ENCODE measurements around the gene AHCYL1. TPM values are rescaled to one million over a fixed set of nuclear protein-coding genes. Genes with fewer than 3 reads are reported as not detected.

AHCYL1 gene
- total and polyA plus RNA-seq, 2 of the 8 experiments (the other 6 are each of a cell fraction or from before 2014, with no cell fraction given), result 64.5 to 95.9 TPM

DNA sequence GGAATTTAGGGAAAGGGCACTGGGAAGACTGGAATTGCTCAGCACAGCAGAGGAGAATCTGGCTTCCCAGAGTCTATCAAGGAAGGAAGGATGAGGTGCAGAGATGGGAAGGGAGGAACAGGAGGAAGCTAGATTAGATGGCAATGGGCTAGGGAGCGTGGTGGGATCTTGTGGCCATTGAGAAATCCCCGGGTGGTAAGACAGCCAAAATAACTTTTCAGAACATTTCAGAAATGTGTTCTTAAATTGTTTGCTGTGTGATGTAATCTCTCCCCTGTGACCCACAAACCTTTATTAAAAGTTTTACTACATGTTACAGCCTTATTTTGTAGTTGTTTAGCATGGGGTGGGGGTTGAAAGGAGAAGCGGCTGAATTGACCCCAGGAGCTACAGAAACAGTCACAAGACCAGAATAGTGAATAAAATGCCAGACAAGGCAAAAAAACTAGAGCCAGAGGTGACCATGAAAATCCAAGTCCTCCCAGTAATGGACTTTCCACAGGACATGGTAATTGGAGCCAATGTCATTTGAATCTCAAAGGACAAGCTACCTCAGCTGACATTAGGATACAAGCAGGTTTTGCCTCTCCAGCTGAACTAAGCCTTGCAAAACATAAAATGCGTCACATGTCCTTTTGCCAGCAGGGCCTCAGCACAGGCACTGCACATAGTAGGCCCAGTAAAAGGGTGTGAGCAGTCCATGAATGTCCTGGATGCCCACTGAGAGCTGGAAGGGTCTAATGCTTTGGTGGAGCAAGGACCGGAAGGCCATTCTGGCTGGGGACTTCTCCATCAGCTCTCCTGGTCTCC is 980 bp upstream of the AHCYL1 start (continued):
- TF ChIP-seq, protein P1, sequence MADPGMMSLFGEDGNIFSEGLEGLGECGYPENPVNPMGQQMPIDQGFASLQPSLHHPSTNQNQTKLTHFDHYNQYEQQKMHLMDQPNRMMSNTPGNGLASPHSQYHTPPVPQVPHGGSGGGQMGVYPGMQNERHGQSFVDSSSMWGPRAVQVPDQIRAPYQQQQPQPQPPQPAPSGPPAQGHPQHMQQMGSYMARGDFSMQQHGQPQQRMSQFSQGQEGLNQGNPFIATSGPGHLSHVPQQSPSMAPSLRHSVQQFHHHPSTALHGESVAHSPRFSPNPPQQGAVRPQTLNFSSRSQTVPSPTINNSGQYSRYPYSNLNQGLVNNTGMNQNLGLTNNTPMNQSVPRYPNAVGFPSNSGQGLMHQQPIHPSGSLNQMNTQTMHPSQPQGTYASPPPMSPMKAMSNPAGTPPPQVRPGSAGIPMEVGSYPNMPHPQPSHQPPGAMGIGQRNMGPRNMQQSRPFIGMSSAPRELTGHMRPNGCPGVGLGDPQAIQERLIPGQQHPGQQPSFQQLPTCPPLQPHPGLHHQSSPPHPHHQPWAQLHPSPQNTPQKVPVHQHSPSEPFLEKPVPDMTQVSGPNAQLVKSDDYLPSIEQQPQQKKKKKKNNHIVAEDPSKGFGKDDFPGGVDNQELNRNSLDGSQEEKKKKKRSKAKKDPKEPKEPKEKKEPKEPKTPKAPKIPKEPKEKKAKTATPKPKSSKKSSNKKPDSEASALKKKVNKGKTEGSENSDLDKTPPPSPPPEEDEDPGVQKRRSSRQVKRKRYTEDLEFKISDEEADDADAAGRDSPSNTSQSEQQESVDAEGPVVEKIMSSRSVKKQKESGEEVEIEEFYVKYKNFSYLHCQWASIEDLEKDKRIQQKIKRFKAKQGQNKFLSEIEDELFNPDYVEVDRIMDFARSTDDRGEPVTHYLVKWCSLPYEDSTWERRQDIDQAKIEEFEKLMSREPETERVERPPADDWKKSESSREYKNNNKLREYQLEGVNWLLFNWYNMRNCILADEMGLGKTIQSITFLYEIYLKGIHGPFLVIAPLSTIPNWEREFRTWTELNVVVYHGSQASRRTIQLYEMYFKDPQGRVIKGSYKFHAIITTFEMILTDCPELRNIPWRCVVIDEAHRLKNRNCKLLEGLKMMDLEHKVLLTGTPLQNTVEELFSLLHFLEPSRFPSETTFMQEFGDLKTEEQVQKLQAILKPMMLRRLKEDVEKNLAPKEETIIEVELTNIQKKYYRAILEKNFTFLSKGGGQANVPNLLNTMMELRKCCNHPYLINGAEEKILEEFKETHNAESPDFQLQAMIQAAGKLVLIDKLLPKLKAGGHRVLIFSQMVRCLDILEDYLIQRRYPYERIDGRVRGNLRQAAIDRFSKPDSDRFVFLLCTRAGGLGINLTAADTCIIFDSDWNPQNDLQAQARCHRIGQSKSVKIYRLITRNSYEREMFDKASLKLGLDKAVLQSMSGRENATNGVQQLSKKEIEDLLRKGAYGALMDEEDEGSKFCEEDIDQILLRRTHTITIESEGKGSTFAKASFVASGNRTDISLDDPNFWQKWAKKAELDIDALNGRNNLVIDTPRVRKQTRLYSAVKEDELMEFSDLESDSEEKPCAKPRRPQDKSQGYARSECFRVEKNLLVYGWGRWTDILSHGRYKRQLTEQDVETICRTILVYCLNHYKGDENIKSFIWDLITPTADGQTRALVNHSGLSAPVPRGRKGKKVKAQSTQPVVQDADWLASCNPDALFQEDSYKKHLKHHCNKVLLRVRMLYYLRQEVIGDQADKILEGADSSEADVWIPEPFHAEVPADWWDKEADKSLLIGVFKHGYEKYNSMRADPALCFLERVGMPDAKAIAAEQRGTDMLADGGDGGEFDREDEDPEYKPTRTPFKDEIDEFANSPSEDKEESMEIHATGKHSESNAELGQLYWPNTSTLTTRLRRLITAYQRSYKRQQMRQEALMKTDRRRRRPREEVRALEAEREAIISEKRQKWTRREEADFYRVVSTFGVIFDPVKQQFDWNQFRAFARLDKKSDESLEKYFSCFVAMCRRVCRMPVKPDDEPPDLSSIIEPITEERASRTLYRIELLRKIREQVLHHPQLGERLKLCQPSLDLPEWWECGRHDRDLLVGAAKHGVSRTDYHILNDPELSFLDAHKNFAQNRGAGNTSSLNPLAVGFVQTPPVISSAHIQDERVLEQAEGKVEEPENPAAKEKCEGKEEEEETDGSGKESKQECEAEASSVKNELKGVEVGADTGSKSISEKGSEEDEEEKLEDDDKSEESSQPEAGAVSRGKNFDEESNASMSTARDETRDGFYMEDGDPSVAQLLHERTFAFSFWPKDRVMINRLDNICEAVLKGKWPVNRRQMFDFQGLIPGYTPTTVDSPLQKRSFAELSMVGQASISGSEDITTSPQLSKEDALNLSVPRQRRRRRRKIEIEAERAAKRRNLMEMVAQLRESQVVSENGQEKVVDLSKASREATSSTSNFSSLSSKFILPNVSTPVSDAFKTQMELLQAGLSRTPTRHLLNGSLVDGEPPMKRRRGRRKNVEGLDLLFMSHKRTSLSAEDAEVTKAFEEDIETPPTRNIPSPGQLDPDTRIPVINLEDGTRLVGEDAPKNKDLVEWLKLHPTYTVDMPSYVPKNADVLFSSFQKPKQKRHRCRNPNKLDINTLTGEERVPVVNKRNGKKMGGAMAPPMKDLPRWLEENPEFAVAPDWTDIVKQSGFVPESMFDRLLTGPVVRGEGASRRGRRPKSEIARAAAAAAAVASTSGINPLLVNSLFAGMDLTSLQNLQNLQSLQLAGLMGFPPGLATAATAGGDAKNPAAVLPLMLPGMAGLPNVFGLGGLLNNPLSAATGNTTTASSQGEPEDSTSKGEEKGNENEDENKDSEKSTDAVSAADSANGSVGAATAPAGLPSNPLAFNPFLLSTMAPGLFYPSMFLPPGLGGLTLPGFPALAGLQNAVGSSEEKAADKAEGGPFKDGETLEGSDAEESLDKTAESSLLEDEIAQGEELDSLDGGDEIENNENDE (IDR thresholded peaks at IDR 0.05; ENCODE audit: insufficient replicate concordance, low read length), result no peak
- TF ChIP-seq, protein P2, sequence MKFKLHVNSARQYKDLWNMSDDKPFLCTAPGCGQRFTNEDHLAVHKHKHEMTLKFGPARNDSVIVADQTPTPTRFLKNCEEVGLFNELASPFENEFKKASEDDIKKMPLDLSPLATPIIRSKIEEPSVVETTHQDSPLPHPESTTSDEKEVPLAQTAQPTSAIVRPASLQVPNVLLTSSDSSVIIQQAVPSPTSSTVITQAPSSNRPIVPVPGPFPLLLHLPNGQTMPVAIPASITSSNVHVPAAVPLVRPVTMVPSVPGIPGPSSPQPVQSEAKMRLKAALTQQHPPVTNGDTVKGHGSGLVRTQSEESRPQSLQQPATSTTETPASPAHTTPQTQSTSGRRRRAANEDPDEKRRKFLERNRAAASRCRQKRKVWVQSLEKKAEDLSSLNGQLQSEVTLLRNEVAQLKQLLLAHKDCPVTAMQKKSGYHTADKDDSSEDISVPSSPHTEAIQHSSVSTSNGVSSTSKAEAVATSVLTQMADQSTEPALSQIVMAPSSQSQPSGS (IDR thresholded peaks at IDR 0.05; ENCODE audit: low read length), result no peak
- TF ChIP-seq CREB1 (IDR thresholded peaks at IDR 0.05) (no peak), EZH2 (IDR thresholded peaks at IDR 0.05; ENCODE audit: low read depth, low read length, severe bottlenecking) (no peak), POLR2A (IDR thresholded peaks at IDR 0.05; ENCODE audit: control extremely low read depth in 1 of 2, low read depth in 2 of 2, low read length in 2 of 2) (no peak), SP4 (IDR thresholded peaks at IDR 0.05; ENCODE audit: low read length) (no peak)

Measured in H1 (cell line).